ENCODE results near the gene MAP2.

Gene MAP2

DNA sequence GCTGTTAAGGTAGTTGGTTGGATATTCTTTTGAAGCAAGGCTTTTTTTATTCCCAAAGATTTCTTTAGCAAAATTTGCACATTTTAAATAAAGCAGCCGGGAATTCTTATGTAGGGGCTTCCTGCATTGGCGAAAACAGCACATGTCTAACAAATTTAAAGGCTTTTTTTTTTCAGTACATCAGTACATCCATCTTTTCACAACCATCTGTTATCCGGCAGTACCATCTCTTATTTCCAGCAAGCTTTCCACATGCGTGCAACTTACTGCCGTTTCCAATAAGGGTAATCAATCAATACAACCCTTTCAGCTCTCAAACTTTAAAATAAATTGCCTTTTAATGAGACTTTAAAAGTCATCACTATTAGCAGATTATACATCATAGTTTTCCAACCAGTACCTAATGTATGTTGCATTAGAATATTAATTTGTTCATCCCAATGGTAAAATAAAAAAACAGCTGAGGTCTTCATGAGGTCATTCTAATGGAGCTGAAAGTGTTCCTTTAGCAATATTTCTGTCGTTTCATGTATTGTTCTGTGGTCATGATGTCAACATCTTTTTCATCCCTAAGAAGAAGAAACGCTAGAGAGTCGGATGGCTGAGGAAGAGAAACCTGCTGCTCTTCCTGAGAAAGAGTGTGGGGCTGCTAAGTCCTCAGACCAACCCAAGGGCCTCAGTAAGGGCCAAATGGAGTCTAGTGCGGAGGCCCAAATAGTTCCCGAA, 266.3 kb downstream of the MAP2 start:
- no peak for DNase-seq

- DNase-seq: no peak
These were observed 270.9 kb downstream of the MAP2 start for GRCh38 chr2:209694748-209695147.

- DNase-seq: no peak
These were observed 273.2 kb downstream of the MAP2 start for GRCh38 chr2:209696836-209697711.

- DNase-seq: no peak
These were observed 278.9 kb downstream of the MAP2 start for GRCh38 chr2:209702775-209703174.

GRCh38 chr2:209713219-209713618, 289.4 kb downstream of the MAP2 start:
- no peak for DNase-seq

- DNase-seq: no peak
These were observed 295.2 kb downstream of the MAP2 start for GRCh38 chr2:209719034-209719433.

- no peak for DNase-seq
These were observed 297.6 kb downstream of the MAP2 start for GRCh38 chr2:209721497-209721896.

DNA sequence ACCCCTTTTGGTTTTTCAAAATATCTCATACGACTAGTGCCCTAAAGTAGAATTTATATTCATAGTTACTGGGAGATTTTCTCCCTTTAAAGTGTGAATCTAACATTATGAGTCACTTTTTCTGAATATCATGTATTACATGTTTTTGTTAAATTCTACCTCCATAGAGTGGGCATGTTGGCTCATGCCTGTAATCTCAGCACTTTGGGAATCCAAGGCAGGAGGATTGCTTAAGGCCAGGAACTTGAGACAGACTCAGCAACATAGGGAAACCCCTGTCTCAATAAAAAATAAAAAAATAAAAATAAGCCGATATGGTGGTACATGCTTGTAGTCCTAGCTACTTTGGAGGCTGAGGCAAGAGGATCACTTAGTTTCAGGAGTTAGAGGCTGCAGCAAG, 302.5 kb downstream of the MAP2 start:
- DNase-seq: no peak

DNA sequence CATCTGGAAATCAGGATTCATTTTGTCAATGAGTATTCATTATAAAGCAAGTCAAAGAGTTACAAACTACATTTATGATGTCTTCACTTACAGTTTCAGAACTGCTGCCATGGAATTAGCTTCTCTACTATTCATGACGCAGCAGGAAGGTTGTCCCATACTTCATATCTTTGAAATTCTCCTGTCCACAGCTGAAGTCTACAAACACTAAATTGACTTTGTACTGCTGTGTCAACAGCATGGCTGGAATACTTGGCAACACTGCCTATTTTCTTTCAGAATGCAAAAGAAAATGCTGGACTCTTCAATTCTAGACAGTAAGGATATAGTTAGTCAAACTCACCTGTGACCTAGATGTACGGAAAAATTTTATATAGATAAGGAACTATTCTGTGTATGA, 303.2 kb downstream of the MAP2 start:
- DNase-seq: no peak

- DNase-seq: no peak
These were observed 311.0 kb downstream of the MAP2 start for GRCh38 chr2:209734805-209735204.

DNA sequence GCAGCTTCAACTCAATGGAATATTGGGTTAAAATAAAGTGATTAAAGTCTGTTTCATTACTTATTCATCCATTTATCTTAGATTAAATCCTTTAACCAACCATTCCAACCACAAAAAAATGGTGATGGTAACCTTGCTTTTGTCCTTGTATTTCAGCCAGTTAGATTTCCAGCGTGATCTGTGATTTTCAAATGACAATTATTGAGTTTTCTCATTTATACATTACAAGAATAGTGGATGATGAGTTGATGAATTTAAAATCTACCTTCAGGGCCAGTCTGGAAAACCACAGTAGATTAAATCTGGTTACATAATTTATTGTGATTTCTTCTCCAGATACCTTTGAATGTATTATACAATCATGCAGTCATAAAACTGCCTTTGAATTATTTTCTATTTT, 318.1 kb downstream of the MAP2 start:
- DNase-seq: no peak

GRCh38 chr2:209753020-209753419, 329.2 kb downstream of the MAP2 start:
- DNase-seq: no peak

DNA sequence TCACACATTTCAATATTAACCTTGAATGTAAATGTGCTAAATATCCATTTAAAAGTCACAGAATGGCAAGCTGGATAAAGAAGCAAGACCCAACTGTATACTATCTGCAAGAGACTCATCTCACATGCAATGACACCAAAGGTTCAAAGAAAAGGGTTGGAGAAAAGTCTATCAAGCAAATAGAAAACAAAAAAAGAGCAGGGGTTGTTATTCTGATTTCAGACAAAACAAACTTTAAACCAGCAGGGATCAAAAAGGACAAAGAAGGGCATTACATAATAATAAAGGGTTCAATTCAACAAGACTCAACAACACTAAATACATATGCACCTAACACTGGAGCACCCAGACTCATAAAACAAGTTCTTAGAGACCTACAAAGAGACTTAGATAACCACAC, 333.3 kb downstream of the MAP2 start:
- no peak for DNase-seq

- no peak for DNase-seq
These were observed 337.7 kb downstream of the MAP2 start for GRCh38 chr2:209761566-209761965.

DNA sequence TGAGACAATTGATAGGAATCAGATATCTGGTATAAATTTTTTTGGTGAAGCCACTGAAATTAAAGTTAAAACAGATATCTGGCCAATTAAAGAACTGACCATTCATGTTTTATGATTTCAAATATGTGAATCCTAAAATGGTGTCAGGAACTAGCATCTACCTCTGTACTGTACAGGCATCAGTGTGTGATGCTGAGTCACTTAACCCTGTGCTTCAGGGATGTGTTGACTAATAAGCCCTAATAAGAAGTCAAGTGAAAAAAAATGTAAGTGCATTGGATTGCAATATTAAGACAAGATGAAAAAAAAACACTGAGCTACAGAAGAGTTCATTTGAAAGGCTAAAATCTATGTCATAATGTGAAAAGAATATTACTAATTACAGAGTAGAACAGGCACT, 338.7 kb downstream of the MAP2 start:
- DNase-seq: peak in 2 of 56 donors; percentile 1 to 2

DNA sequence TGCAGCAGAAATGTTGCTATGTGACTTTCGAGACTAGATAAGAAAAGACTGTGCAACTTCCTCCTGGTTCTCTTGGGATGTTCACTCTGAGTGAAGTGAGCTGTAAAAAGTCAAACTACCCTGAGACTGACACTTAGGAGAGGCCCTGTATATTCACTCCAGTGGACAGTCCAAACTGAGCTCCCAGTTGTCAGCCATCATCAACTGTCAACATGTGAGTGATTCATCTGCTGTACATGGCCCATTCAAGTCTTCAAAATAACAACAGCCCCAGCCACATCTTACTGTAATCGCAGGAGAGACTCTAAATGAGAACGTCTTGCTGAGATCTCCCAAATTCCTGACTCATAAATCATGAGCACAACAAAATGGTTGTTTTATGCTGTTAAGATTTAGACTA, 339.3 kb downstream of the MAP2 start:
- DNase-seq: no peak

DNA sequence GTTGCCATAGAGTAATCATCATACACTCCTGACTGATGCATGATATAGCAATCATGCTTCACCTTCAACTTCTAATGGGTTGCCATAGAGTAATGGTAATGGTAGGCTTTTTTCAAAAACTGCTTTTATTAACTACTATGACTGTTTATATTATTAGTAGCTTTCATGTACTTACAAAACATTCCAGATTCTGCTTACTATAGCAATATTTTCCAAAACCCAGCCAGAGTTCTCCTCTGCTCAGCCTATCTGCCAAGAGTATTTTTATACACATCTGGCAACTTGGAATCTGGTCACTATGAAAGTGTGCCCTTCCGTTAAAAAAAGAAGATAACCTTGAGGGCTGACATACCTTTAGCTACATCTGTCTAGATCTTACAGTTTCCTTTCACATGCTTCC, 342.8 kb downstream of the MAP2 start:
- DNase-seq: no peak

DNA sequence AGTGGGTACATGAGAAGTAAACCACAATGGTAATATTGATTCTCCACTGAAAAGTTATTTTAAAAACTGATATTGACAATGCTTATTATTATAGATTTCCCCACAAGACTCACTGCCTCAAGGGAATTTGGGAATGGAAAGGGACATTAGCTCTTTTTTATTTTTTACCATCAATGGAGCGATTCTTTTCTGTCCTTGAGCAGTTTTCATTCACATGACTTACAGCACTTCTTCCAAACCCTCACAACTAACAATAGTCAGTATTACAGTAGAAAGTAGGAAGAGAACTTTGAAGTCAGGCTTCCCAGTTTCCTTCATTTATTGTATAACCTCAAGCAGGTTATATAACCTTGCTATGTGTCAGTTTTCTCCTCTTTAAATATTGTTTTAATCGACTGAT, 343.5 kb downstream of the MAP2 start:
- DNase-seq: no peak

DNA sequence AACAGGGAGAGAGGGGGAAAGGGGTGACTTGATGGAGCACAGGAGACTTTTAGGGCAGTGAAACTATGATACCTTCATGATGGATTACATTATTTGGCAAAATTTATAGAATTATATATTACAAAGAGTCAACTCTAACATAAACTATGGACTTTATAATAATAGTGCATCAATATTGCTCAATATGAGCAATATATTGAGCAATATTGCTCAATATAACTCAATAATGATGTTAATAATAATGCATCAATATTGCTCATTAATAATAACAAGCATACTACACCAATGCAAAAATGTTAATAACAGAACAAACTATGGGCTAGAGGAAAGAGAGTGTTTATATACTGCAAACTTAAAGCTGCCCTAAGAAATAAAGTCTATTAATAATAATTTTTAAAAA, 344.7 kb downstream of the MAP2 start:
- no peak for DNase-seq

DNA sequence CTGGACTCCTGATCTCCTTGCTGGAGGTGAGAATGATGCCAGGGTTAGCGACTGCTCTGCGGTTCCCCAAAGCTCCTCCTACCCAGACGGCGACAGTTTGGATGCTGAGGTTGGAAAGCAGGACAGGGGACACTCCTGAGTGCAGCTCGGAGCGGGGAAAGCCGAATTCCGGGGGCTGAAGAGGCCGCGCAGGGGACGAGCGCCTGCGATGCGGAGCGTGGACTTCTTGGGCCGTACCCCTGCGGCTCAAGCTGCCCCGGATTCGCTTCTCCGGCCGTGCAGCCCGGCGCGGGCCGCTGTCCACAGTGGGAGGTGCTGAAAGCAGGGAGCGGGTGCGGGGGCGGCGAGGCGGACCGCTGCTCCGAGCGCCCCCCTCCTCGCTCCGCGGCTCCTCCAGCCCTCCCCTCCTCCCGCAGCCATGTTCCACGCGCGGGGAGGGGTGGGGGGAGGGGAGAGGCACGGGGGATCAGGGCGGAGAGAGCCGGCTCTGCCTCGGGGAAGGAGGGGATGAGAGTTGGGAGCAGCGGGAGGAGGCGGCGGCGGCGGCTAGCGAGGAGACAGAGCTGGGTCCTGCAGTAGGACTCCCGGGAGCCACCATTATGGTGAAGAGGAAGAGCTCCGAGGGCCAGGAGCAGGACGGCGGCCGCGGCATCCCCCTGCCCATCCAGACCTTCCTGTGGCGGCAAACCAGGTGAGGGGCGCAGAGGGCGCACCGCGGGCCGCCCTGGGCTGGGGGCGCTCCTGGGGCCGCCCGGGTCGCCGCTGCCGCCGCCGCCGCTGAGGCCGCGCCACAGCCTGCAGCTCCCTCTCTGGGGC, 347.8 kb downstream of the MAP2 start, which contains the start of gene UNC80:
Gene UNC80, plus strand, starts transcription at position 359 of the 816 bp plus-strand sequence. Its CDS starts 241 bp downstream, at position 600.
- DNase-seq: peak in 53 of 56 donors; percentile 6 to 81 (median 54)

- DNase-seq: peak in 2 of 56 donors; percentile 11 to 17
These were observed 348.4 kb downstream of the MAP2 start for GRCh38 chr2:209772290-209772685.

DNA sequence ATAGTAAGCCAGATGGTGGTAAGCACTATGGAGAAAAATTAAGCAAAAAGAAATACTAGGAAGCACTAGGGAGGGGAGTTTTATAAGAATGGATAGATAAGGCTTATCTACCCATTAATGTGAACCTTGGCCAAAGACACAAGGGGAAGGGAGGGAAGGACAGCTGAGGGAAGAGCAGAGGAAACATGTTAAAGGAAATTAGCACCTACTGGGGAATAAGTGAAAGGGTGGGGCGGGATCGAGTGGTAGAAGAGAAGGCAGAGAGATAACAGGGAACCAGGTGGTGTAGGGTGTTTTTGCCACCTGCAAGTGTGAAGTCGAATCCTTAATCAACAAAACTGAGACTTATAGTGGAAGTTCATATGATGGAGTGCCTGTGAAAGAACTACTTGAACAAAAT, 349.5 kb downstream of the MAP2 start:
- peak in 1 of 56 donors; percentile 2 for DNase-seq

All from nucleus accumbens (tissue), 56 donors.